OCI-LY1 (cell line): ENCODE measurements around the gene KRTAP20-3.

Experiments
- H2AFZ ChIP-seq: fragments of 200-600 bp; sonication (generic), shearing (Covaris generic); 2 replicates; pipeline ENCODE4 v1.6.0; 2014; ENCODE audit warnings: antibody characterized with exemption, mild to moderate bottlenecking, low read length
- H3F3A ChIP-seq: fragments of 200-600 bp; sonication (generic), shearing (Covaris generic); 2 replicates; pipeline ENCODE4 v1.6.0; 2014; ENCODE audit warnings: mild to moderate bottlenecking, antibody characterized with exemption, low read length, moderate library complexity; ENCODE audit not compliant: insufficient read depth
- H3K27ac ChIP-seq: fragments of 200-600 bp; sonication (generic); 2 replicates; pipeline ENCODE4 v1.5.1; 2014; ENCODE audit warnings: low read length, mixed run types, mild to moderate bottlenecking, low read depth; ENCODE audit not compliant: poor library complexity, severe bottlenecking
- H3K27me3 ChIP-seq: fragments of 200-600 bp; sonication (generic); 2 replicates; pipeline ENCODE4 v1.6.0; 2014; ENCODE audit warnings: antibody characterized with exemption, mild to moderate bottlenecking, low read length, moderate library complexity; ENCODE audit not compliant: insufficient read depth
- H3K36me3 ChIP-seq: fragments of 200-600 bp; sonication (generic); 2 replicates; pipeline ENCODE4 v1.6.1; 2014; ENCODE audit warnings: mild to moderate bottlenecking, antibody characterized with exemption, low read length, moderate library complexity, mixed read lengths; ENCODE audit not compliant: insufficient read depth
- H3K4me1 ChIP-seq: fragments of 200-600 bp; sonication (generic); 2 replicates; pipeline ENCODE4 v1.5.1; 2014; ENCODE audit warnings: mild to moderate bottlenecking, low read length, moderate library complexity; ENCODE audit not compliant: insufficient read depth, severe bottlenecking
- H3K4me2 ChIP-seq: fragments of 200-600 bp; sonication (generic), shearing (Covaris generic); 2 replicates; pipeline ENCODE4 v1.6.1; 2014; ENCODE audit warnings: low read length
- H3K4me3 ChIP-seq: fragments of 200-600 bp; sonication (generic); 2 replicates; pipeline ENCODE4 v1.5.1; 2014; ENCODE audit warnings: low read length, low read depth, mild to moderate bottlenecking, mixed read lengths; ENCODE audit not compliant: poor library complexity, severe bottlenecking
- H3K79me2 ChIP-seq: fragments of 200-600 bp; shearing (Covaris generic); 2 replicates; pipeline ENCODE4 v1.6.1; 2016; ENCODE audit warnings: mixed run types, low read length, mixed read lengths; ENCODE audit not compliant: insufficient read depth
- H3K9ac ChIP-seq: fragments of 200-600 bp; sonication (generic), shearing (Covaris generic); 2 replicates; pipeline ENCODE4 v1.6.1; 2014; ENCODE audit warnings: mild to moderate bottlenecking, low read length, mixed read lengths
- H3K9me2 ChIP-seq: fragments of 200-600 bp; sonication (generic), shearing (Covaris generic); 2 replicates; pipeline ENCODE4 v1.6.1; 2014; ENCODE audit warnings: low read depth, mild to moderate bottlenecking, low read length, mixed read lengths
- H3K9me3 ChIP-seq: fragments of 200-600 bp; shearing (Covaris generic); 2 replicates; pipeline ENCODE4 v1.6.1; 2014; ENCODE audit warnings: low read length, mixed read lengths
- H4K20me1 ChIP-seq: fragments of 200-600 bp; sonication (generic), shearing (Covaris generic); 2 replicates; pipeline ENCODE4 v1.6.0; 2016; ENCODE audit warnings: mild to moderate bottlenecking, low read length; ENCODE audit not compliant: insufficient read depth
- EZH2 ChIP-seq: fragments of 200-600 bp; sonication (generic), shearing (Covaris generic); IDR thresholded peaks from 2 replicates; pipeline ENCODE4 v1.8.0; 2017; ENCODE audit warnings: borderline replicate concordance, mixed run types, mild to moderate bottlenecking, antibody characterized with exemption, low read length, moderate library complexity, mixed read lengths
- TF ChIP-seq, protein P1 (sequence below): fragments of 200-600 bp; sonication (generic), shearing (Covaris generic); IDR thresholded peaks from 2 replicates; pipeline ENCODE4 v1.5.1; 2017; ENCODE audit warnings: mild to moderate bottlenecking, antibody characterized with exemption, low read length, moderate library complexity, mixed read lengths

KRTAP20-3 gene

DNA sequence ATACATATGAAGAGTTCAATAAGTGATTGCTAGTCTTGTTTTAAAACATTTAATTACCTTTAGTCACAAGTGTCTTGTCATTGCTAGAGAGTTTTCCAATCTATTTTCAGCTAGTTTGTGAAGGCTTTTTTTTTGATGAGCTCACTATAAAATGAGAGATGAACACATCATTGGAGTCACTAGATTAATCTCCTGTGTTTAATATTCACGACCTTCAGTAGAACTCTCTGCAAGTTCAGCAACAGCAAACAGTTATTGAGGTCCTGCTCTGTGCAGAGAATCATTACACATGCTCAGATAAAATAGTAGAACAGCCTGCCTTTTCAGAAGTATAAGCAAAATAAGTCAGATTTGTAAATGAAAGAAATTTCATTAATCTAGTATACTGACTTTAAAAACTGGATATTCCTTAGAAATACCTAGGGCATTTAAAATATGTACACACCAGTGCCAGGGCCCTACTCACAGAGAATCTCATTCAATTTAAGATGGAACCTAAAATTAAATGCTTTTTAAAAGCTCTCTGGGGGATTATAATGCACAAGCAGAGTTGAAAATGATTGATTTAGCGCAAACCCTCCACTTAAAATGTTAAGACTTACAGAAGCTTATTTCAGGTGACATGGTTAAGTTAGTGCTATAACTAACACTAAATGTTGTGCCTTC lies 30.5 kb downstream of the KRTAP20-3 start:
- H3K4me2 ChIP-seq: no peak overlapping the region
- H2AFZ ChIP-seq: no peak overlapping the region
- no peaks in the 10 kb centered on the region for H3F3A ChIP-seq
- H4K20me1 ChIP-seq: no peaks in the 10 kb centered on the region
- H3K9me2 ChIP-seq: no peaks in the 10 kb centered on the region
- TF ChIP-seq EZH2: no peak
- TF ChIP-seq, protein P1, sequence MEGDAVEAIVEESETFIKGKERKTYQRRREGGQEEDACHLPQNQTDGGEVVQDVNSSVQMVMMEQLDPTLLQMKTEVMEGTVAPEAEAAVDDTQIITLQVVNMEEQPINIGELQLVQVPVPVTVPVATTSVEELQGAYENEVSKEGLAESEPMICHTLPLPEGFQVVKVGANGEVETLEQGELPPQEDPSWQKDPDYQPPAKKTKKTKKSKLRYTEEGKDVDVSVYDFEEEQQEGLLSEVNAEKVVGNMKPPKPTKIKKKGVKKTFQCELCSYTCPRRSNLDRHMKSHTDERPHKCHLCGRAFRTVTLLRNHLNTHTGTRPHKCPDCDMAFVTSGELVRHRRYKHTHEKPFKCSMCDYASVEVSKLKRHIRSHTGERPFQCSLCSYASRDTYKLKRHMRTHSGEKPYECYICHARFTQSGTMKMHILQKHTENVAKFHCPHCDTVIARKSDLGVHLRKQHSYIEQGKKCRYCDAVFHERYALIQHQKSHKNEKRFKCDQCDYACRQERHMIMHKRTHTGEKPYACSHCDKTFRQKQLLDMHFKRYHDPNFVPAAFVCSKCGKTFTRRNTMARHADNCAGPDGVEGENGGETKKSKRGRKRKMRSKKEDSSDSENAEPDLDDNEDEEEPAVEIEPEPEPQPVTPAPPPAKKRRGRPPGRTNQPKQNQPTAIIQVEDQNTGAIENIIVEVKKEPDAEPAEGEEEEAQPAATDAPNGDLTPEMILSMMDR: no peak
- H3K9me3 ChIP-seq: no peaks in the 10 kb centered on the region
- H3K4me1 ChIP-seq: no peaks in the 10 kb centered on the region
- H3K36me3 ChIP-seq: no peaks in the 10 kb centered on the region
- no peaks in the 10 kb centered on the region for H3K27me3 ChIP-seq
- no peak overlapping the region for H3K27ac ChIP-seq
- H3K9ac ChIP-seq: no peak overlapping the region
- H3K79me2 ChIP-seq: no peaks in the 10 kb centered on the region
- H3K4me3 ChIP-seq: no peak overlapping the region

DNA sequence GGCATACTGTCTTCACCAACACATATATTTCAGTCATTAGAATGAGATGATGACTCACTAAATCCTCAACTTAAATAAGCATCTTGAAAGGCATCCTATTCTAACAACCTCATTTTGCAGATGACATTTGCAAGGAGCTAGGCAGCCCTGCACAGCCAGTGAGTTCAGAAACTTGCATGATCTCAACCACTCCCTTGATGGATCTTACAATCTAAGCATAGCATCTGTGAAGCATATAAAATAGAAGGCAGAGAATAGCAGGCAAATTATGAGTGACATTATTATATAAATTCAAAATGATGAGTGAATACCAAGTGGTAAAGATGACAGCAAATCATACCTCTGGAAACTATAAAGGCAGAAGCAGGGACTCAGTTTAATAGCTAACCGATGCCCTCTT lies 31.6 kb downstream of the KRTAP20-3 start:
- Histone ChIP-seq H3K9ac (no peak overlapping the region), H3K9me3 (no peaks in the 10 kb centered on the region), H3K36me3 (no peaks in the 10 kb centered on the region), H3K27ac (no peak overlapping the region), H4K20me1 (no peaks in the 10 kb centered on the region), H3F3A (no peaks in the 10 kb centered on the region), H3K4me2 (no peak overlapping the region), H3K27me3 (no peaks in the 10 kb centered on the region), H3K79me2 (no peaks in the 10 kb centered on the region), H3K4me3 (no peak overlapping the region), H3K9me2 (no peaks in the 10 kb centered on the region), H2AFZ (no peak overlapping the region), H3K4me1 (no peaks in the 10 kb centered on the region)
- TF ChIP-seq, protein P1: no peak
- TF ChIP-seq EZH2: no peak

DNA sequence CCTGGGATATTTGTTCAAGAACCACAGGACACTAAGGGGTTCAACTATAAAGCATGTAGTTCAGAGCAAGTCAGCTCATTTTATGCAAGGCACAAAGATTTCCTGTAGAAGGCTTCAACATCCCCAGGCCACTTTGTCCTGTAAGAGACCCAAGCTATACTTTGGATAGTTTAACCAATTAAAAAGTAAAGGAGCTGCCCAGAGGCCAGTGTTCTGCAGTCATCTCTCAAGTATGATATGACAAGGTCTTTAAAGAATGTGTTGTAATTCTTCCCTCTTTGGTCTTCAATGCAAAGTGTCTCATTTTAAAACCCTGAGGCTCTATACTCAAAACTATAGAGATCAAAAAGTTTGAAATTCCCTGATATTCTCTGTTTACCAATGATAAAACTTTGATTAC lies 34.1 kb downstream of the KRTAP20-3 start:
- no peak overlapping the region for H3K4me3 ChIP-seq
- no peaks in the 10 kb centered on the region for H3K36me3 ChIP-seq
- no peak overlapping the region for H2AFZ ChIP-seq
- no peaks in the 10 kb centered on the region for H4K20me1 ChIP-seq
- H3K27me3 ChIP-seq: no peaks in the 10 kb centered on the region
- H3F3A ChIP-seq: no peaks in the 10 kb centered on the region
- H3K9me2 ChIP-seq: no peaks in the 10 kb centered on the region
- no peaks in the 10 kb centered on the region for H3K9me3 ChIP-seq
- H3K27ac ChIP-seq: no peak overlapping the region
- H3K79me2 ChIP-seq: no peaks in the 10 kb centered on the region
- no peak overlapping the region for H3K4me2 ChIP-seq
- no peaks in the 10 kb centered on the region for H3K4me1 ChIP-seq
- TF ChIP-seq EZH2: no peak
- TF ChIP-seq, protein P1: no peak
- no peak overlapping the region for H3K9ac ChIP-seq
